Activated CD4-positive, alpha-beta T cell treated with anti-CD3 and anti-CD28 coated beads, Interleukin-2, amount 10 ng/mL, durations not matched to agents 7 days and 5 days (primary cell): Measurements from ENCODE around the gene RANBP10. TPM values are rescaled to one million over a fixed set of nuclear protein-coding genes. Genes with fewer than 3 reads are reported as not detected.

Experiments used
- CTCF ChIA-PET: fragments of 350-600 bp; sonication (Branson Sonifier 250); formaldehyde crosslinking; loops from one replicate; lab custom pipeline; 2021; ENCODE audit warnings: antibody characterized with exemption; lab: Charles Lee
- POLR2A ChIA-PET: fragments of 350-600 bp; sonication (Branson Sonifier 250); formaldehyde crosslinking; loops from one replicate; lab custom pipeline; 2021; ENCODE audit warnings: antibody characterized with exemption; lab: Charles Lee
- DNase-seq: peaks from one replicate; pipeline ENCODE4 v3.0.0-alpha.2; 2020
- H3K27ac Mint-ChIP-seq: one replicate; pipeline ENCODE4 v1.8.0; 2021; ENCODE audit warnings: mild to moderate bottlenecking, moderate library complexity, mixed read lengths
- H3K27me3 Mint-ChIP-seq: one replicate; pipeline ENCODE4 v1.8.0; 2021; ENCODE audit warnings: mixed read lengths
- H3K36me3 Mint-ChIP-seq: one replicate; pipeline ENCODE4 v1.8.0; 2021; ENCODE audit warnings: low read depth, mixed read lengths
- H3K4me1 Mint-ChIP-seq: one replicate; pipeline ENCODE4 v1.8.0; 2021; ENCODE audit warnings: mixed read lengths
- H3K4me3 Mint-ChIP-seq: one replicate; pipeline ENCODE4 v1.8.0; 2021; ENCODE audit warnings: mild to moderate bottlenecking, moderate library complexity, mixed read lengths
- H3K9me3 Mint-ChIP-seq: one replicate; pipeline ENCODE4 v1.8.0; 2021; ENCODE audit warnings: mixed read lengths
- total RNA-seq, 2 experiments: library from RNA; stranded (reverse); gene quantifications; one replicate each; pipeline ENCODE4 v1.2.3, GENCODE V29; 2021

RANBP10 gene
- total RNA-seq, 2 experiments from 2014 or later = 28.2 to 30.4 TPM

DNA sequence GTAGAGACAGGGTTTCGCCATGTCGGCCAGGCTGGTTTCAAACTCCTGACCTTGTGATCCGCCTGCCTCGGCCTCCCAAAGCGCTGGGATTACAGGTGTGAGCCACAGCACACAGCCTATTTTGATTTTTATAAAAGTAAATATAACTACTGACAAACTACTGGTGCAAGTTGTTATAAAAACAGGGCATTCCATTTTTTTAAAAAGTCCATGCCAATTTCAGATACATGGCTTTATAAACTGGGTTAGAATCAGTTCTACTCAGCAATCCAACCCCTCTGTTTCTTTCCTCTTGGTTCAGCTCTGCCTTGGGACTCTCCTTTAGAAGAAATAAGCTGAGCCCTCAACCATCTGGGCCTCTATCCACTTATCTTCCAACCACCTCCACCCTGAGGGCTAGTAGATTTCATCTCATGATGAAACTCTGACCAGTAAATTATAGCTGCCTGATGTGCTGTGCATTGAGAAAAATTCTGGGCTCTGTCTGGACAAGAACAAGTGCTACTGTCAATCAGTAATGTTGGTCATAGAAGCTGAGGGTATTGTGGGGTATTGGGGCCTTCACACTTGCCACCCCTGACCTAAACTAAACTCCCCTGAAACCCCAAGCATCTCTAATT lies 10.2 kb downstream of the RANBP10 start:
- H3K4me1 Mint-ChIP-seq = peaks cover 24% of the 10 kb centered on the region
- ChIA-PET CTCF (interaction anchor here (0.5 to 0.8 kb wide), 3 partner anchors 10 to 320 kb away, joined by 3 read pairs; no protein-coding TSS in a partner anchor), POLR2A (no interaction called here)
- no peaks in the 10 kb centered on the region for H3K9me3 Mint-ChIP-seq
- no peaks in the 10 kb centered on the region for H3K27me3 Mint-ChIP-seq
- peaks cover 32% of the 10 kb centered on the region for H3K36me3 Mint-ChIP-seq
- H3K4me3 Mint-ChIP-seq = no peak overlapping the region
- H3K27ac Mint-ChIP-seq = no peak overlapping the region
- no peak for DNase-seq

DNA sequence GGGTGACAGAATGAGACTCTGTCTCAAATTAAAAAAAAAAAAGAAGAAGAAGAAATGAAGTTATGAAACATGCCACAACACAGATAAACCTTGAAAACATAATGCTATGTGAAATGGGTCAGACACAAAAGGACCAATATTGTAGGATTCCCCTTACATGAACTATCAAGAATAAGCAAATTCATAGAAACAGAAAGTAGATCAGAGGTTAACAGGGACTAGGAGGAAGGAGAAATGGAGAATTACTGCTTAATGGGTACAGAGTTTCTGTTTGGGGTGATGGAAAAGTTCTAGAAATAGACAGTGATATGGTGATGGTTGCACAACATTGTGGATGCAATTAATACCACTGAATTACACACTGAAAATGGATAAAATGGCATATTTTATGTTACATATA lies 16.3 kb downstream of the RANBP10 start:
- no peak for DNase-seq
- POLR2A ChIA-PET = no interaction called here
- Mint-ChIP-seq H3K9me3 (no peaks in the 10 kb centered on the region), H3K4me1 (peaks cover 7% of the 10 kb centered on the region), H3K36me3 (peaks cover 6% of the 10 kb centered on the region), H3K4me3 (no peak overlapping the region), H3K27ac (no peak overlapping the region), H3K27me3 (no peaks in the 10 kb centered on the region)
- CTCF ChIA-PET = no interaction called here

DNA sequence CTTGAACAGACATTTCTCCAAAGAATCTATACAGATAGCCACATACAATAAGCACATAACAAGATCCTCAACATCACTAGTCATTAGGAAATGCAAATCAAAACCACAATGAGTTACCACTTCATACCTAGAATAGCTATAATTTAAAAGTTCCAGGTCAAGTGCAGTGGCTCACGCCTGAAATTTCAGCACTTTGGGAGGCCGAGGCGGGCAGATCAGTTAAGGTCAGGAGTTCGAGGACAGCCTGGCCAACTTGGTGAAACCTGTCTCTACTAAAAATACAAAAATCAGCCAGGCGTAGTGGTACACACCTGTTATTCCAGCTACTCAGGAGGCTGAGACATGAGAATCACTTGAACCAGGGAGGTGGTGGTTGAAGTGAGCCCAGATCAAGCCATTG lies 19.9 kb downstream of the RANBP10 start:
- Mint-ChIP-seq H3K27me3 (no peaks in the 10 kb centered on the region), H3K9me3 (no peaks in the 10 kb centered on the region), H3K4me3 (no peak overlapping the region), H3K27ac (no peak overlapping the region), H3K4me1 (peaks cover 13% of the 10 kb centered on the region), H3K36me3 (peaks cover 13% of the 10 kb centered on the region)
- no peak for DNase-seq
- ChIA-PET CTCF (interaction anchor here (1.6 to 2.7 kb wide), 2 partner anchors 14 to 30 kb away, joined by 3 to 8 read pairs; no protein-coding TSS in a partner anchor), POLR2A (no interaction called here)

DNA sequence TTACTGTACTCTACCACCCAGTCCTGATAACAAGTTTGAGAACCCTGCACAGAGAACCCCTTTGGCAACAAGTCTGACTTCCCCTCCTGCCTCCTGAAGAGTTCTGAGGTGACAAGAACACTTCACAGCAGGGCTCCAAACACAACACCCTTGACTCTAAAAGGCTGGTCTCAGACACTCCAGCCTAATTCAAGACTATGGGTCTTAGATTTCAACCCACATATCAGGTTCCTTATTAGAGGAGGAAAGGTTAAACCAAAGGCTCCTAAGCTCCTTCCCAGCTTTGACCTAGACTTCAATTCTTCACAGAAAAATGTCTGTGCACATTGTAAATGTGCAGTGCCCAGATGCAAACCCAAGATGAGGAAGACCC lies 23.0 kb downstream of the RANBP10 start:
- Mint-ChIP-seq H3K36me3 (peaks cover 18% of the 10 kb centered on the region), H3K27ac (no peak overlapping the region), H3K27me3 (no peaks in the 10 kb centered on the region), H3K9me3 (no peaks in the 10 kb centered on the region), H3K4me3 (no peak overlapping the region), H3K4me1 (peaks cover 35% of the 10 kb centered on the region)
- CTCF ChIA-PET = interaction anchor here (1.8 kb wide), 1 partner anchor 111 kb away, joined by 5 read pairs; no protein-coding TSS in a partner anchor
- POLR2A ChIA-PET = no interaction called here
- no peak for DNase-seq

DNA sequence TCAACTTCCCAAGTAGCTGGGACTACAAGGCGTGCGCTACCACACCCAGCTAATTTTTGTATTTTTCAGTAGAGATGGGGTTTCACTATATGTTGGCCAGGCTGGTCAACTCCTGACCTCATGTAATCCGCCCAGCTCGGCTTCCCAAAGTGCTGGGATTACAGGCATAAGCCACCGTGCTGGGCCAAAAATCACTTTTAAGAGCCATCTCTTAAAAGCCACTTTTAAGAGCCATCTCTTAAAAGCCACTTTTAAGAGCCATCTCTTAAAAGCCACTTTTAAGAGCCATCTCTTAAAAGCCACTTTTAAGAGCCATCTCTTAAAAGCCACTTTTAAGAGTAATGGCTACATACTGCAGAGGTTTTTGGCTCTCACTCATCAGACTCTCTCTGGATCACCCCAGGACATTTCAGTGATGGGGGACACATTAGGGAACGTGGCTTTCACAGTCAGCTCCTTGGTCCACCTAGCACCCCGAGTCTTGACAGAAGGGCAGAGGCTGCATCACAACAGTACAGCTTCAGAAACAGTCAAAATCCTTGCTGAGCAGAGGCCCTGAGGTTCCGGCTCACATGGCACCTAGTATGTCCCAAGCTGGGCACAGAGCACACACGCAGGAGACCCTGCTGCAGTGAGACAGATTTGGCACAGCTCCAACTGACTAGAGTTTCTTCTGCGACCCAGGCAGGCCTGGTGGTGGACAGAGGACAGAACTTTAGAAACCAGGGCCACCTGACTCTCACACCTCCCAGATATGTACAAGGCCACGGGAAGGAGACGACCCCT lies 23.6 kb downstream of the RANBP10 start:
- ChIA-PET CTCF (interaction anchor here (1.2 to 3.7 kb wide), 4 partner anchors 20 to 111 kb away, joined by 3 to 23 read pairs (median 4); no protein-coding TSS in a partner anchor), POLR2A (no interaction called here)

DNA sequence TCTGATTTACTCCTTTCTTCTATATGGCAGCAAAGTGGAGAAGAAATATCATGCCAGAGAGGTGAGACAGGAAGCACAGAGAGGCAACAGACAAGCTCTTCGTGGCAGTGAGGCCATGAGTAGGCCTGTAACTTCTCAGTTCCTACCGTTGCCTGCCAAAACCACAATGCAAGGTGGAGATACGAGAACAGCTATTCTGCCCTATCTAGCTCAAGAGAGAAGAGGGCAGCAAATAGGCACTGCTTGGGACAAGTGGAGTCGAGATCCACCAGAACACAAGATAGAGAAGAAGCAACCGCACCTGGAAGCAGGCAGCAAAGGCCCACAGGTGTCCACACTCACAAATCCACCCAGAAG lies 24.8 kb downstream of the RANBP10 start:
- peaks cover 18% of the 10 kb centered on the region for H3K36me3 Mint-ChIP-seq
- CTCF ChIA-PET = interaction anchor here (1.2 to 3.7 kb wide), 6 partner anchors 10 to 35 kb away, joined by 3 to 23 read pairs (median 6); no protein-coding TSS in a partner anchor
- peaks cover 36% of the 10 kb centered on the region for H3K4me1 Mint-ChIP-seq
- DNase-seq = peak; percentile 58
- no peaks in the 10 kb centered on the region for H3K9me3 Mint-ChIP-seq
- no peaks in the 10 kb centered on the region for H3K27me3 Mint-ChIP-seq
- peak overlapping the region; percentile 86 for H3K27ac Mint-ChIP-seq
- POLR2A ChIA-PET = interaction anchor here (0.5 kb wide), 1 partner anchor 21 kb away, joined by 3 read pairs; no protein-coding TSS in a partner anchor
- H3K4me3 Mint-ChIP-seq = no peak overlapping the region

More for the DNA sequence above, 23.6 kb downstream of the RANBP10 start:
- Mint-ChIP-seq H3K4me3 (no peak overlapping the region), H3K27ac (no peak overlapping the region), H3K4me1 (peaks cover 36% of the 10 kb centered on the region), H3K27me3 (no peaks in the 10 kb centered on the region), H3K36me3 (peaks cover 18% of the 10 kb centered on the region), H3K9me3 (no peaks in the 10 kb centered on the region)
- no peak for DNase-seq

DNA sequence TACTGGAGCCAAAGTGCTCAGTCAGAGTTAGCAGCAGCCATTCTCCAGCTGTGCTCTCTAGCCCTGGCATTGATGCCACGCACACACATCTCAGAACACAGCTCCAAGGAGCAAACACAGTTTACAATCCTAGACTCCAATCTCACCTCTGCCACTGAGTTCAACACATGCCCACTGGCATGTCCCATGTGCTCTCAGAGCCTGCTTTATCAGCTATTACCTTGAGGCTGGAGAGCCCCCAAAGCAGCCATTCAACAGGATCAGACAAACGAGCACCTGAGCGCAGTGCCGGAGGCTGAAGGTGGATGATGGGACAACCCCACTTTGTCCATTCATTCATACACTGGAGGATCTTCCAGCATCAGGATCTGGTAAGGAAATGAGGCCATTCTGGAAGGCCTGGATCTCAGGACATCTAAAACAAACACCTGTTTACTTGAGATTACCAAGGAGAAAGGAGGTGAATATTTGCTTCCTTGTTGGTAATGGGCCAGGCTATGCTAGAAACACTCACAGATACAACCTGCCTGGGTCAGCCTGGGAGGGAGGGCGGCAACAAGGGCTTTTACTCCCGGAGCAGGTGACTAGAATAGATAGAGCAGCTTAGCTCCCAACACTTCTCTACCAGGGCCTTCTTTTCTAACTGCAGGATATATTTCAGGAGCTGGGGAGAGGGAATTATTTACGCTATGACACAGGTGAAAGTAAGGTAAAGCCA lies 25.4 kb downstream of the RANBP10 start:
- no peaks in the 10 kb centered on the region for H3K9me3 Mint-ChIP-seq
- H3K4me1 Mint-ChIP-seq = peaks cover 36% of the 10 kb centered on the region
- H3K36me3 Mint-ChIP-seq = peaks cover 18% of the 10 kb centered on the region
- ChIA-PET POLR2A (interaction anchor here (0.5 kb wide), 1 partner anchor 22 kb away, joined by 3 read pairs; no protein-coding TSS in a partner anchor), CTCF (interaction anchor here (1.2 to 3.7 kb wide), 6 partner anchors 9 to 36 kb away, joined by 3 to 23 read pairs (median 6); no protein-coding TSS in a partner anchor)
- H3K4me3 Mint-ChIP-seq = no peak overlapping the region
- DNase-seq = no peak
- no peaks in the 10 kb centered on the region for H3K27me3 Mint-ChIP-seq
- H3K27ac Mint-ChIP-seq = peak overlapping the region; percentile 86

DNA sequence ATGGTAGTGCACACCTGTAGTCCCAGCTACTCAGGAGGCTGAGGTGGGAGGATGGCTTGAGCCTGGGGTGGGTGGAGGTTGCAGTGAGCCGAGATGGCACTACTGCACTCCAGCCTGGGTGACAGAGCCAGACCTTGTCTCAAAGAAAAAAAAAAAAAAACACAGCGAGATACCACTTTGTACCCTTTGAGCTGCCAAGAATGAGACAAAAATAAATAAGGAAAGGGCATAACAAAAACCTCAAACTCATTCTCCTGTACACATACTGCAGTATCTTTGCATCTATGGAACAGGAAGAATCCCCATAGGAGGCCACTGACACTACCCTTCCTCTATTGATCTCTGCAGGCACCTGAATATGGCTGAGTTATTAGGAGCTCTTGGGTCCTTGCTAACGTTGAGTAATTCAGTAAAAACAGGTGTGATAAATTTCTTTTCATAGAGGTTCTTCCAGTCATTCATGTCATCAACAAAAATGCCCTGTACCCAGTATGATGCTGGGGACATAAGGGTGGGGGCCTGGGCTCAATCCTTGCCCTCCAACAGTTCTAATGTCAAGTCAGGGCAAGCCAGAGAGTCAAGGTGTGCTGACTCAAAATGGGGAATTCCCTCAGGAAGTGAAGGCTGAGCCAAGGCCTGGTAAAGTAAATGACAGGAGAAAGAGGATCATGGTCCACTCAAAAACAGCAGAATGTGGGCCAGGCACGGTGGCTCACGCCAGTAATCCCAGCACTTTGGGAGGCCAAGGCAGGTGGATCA lies 26.9 kb downstream of the RANBP10 start:
- no peak for DNase-seq
- Mint-ChIP-seq H3K4me1 (peaks cover 36% of the 10 kb centered on the region), H3K36me3 (peaks cover 20% of the 10 kb centered on the region), H3K4me3 (no peak overlapping the region), H3K27ac (no peak overlapping the region), H3K9me3 (no peaks in the 10 kb centered on the region), H3K27me3 (no peaks in the 10 kb centered on the region)
- ChIA-PET CTCF (interaction anchor here (0.6 to 3.7 kb wide), 5 partner anchors 8 to 448 kb away, joined by 3 to 23 read pairs (median 5); no protein-coding TSS in a partner anchor), POLR2A (no interaction called here)

DNA sequence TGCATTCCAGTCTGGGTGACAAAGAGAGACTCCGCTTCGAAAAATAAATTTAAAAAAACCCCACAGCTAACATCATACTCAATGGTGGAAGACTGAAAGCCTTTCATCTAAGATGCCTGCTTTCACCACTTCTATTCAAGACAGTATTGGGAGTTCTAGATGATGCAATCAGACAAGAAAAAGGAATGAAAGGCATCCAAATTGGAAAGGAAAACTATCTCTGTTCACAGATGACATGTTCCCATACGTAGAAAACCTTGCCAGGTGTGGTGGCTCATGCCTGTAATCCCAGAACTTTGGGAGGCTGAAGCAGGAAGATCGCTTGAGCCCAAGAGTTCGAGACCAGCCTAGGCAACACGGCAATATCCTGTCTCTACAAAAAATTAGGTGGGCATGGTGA lies 31.1 kb downstream of the RANBP10 start:
- DNase-seq = no peak
- Mint-ChIP-seq H3K27me3 (no peaks in the 10 kb centered on the region), H3K4me3 (no peak overlapping the region), H3K36me3 (peaks cover 17% of the 10 kb centered on the region), H3K4me1 (peaks cover 16% of the 10 kb centered on the region), H3K27ac (no peak overlapping the region), H3K9me3 (no peaks in the 10 kb centered on the region)
- CTCF ChIA-PET = interaction anchor here (1.3 kb wide), 1 partner anchor 9 kb away, joined by 3 read pairs; no protein-coding TSS in a partner anchor
- POLR2A ChIA-PET = no interaction called here

DNA sequence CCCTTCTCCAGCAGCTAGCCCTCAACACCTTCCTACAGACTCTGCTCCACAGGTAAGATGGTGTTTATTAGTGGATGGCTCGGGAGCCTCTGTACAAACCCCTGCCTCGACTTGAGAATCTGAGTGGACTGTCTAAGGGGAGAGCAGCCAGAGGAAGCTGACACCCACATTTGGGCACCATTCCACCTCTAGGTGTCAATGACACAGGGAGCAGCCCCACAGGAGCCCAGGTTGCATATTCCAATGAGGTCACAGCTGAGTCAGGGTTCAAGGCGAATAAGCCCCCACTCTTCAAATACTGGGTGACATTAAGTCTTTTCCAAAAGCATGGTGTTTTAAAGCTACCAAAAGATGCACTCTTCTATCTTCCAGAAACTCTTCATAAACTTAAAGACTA lies 31.9 kb downstream of the RANBP10 start:
- no peaks in the 10 kb centered on the region for H3K9me3 Mint-ChIP-seq
- H3K4me1 Mint-ChIP-seq = peaks cover 11% of the 10 kb centered on the region
- CTCF ChIA-PET = interaction anchor here (1.3 kb wide), 1 partner anchor 8 kb away, joined by 3 read pairs; no protein-coding TSS in a partner anchor
- no peak overlapping the region for H3K4me3 Mint-ChIP-seq
- POLR2A ChIA-PET = no interaction called here
- no peak overlapping the region for H3K27ac Mint-ChIP-seq
- H3K27me3 Mint-ChIP-seq = no peaks in the 10 kb centered on the region
- peaks cover 17% of the 10 kb centered on the region for H3K36me3 Mint-ChIP-seq
- DNase-seq = no peak

DNA sequence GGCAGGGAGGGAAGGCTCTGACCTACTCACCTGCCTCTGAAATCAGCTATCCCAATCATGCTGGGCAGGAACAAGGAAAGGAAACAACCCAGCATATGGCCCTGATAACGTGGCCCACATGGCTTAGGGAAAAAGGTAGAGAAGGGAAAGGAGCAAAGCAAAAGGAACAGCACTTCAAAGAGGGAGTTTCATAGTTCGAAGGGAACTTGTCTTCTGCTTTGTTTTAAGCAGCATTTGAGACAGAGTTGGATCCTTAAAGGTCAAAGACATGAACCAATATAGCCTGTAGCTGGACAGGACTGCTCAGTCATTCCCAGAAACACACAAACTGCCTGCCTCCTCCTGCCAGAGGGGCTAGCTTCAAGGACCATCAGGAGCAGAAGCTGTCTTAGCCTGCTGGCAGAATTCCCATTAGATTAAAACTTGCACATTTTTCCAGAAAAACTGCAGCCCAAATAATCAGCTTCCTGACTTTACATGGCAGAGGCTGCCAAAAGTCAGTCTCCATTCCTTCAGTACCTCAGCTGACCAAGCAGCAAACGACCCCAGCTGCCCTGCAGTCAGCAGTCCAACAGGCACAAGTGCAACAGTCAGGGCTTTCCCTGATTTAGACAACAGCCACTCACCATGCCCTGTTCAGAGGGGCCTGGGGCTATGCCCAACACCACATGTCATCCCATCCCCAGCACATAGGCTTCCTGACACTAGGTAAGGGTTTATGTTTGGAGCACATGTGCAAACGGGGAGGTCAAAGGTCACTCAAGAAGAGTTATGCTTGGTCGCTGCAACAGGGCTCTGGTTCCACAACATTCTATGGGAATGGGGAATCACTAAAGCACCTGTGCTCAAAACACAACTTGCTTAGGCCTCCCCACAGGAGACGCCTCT lies 32.5 kb downstream of the RANBP10 start:
- Mint-ChIP-seq H3K4me3 (no peak overlapping the region), H3K36me3 (peaks cover 16% of the 10 kb centered on the region), H3K27ac (no peak overlapping the region), H3K4me1 (peaks cover 7% of the 10 kb centered on the region), H3K9me3 (no peaks in the 10 kb centered on the region), H3K27me3 (no peaks in the 10 kb centered on the region)
- ChIA-PET CTCF (interaction anchor here (1.3 to 1.4 kb wide), 2 partner anchors 7 to 250 kb away, joined by 3 read pairs; no protein-coding TSS in a partner anchor), POLR2A (no interaction called here)
- no peak for DNase-seq
